ENCODE data around the gene HOXC6. TPM values are rescaled to one million over a fixed set of nuclear protein-coding genes. Genes with fewer than 3 reads are reported as not detected.

Gene HOXC6
- total and polyA plus RNA-seq, 10 of the 15 experiments (the other 5 are each of a cell fraction or from before 2014, with no cell fraction given): 0.02 to 0.55 (median 0.45) TPM; not detected in 4

DNA sequence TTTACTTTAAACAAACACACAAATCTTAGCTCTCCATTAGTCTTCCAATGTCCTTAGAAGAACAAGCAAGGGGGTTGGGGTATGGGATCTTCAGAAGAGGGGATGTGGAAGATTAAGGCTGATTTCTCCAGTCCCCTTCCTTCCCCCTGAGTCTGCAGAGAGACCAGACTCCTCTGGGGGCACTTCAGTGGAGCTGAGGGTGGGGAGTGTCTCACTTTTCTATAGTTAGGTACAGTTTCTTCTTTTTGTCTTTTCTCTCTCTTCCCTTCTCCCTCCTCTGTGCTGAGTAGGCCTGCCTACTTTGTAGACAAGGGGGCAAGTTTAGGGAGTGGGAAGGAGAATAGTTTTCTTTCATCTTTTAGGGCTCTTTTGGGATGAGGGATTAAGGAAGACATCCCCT lies 27.9 kb downstream of the HOXC6 start:
- Histone ChIP-seq H3K9me3 (replicated peaks; ENCODE audit: control insufficient read depth, insufficient read depth, low read length) (no peaks in the 10 kb centered on the region), H3K9ac (ENCODE audit: control insufficient read depth, insufficient read depth, low read length) (no peak overlapping the region), H4K20me1 (ENCODE audit: control insufficient read depth, insufficient read depth) (no peaks in the 10 kb centered on the region), H3K4me2 (ENCODE audit: control insufficient read depth, insufficient read depth) (no peak overlapping the region; the same call in 1 of the 2 replicates), H3K79me2 (ENCODE audit: control insufficient read depth, insufficient read depth, low read length) (peaks cover 14% of the 10 kb centered on the region), H3K4me3 (no peak overlapping the region), H3K4me1 (ENCODE audit: control insufficient read depth, insufficient read depth, low read length) (peaks cover 13% of the 10 kb centered on the region), H3K36me3 (ENCODE audit: control insufficient read depth in 2 of 2, insufficient read depth in 2 of 2, low read length in 1 of 2) (no peaks in the 10 kb centered on the region), H3K27ac (ENCODE audit: control insufficient read depth, insufficient read depth) (no peak overlapping the region), H2AFZ (ENCODE audit: control insufficient read depth, low read depth, low read length) (no peak overlapping the region), H3K27me3 (replicated peaks in 1 of 2; ENCODE audit: control insufficient read depth in 2 of 2, insufficient read depth in 2 of 2, low read length in 1 of 2) (no peaks in the 10 kb centered on the region)
- intact Hi-C loops (cut with micrococcal nuclease; ENCODE audit: unreplicated experiment): no loop called here
- no peak for ATAC-seq
- no TSS peak for BruUV-seq (replicated peaks)
- in situ Hi-C loops (cut with MboI): no loop called here
- CTCF ChIA-PET: interaction anchor here (0.6 to 6.7 kb wide), 5 partner anchors 9 to 159 kb away, joined by 3 to 86 read pairs (median 3); partner anchors contain the start of genes HOXC5 and SMUG1
- POLR2A ChIA-PET: interaction anchor here (0.8 to 1.7 kb wide), 3 partner anchors 8 to 32 kb away, joined by 3 to 4 read pairs (median 4); no protein-coding TSS in a partner anchor
- TF ChIP-seq, protein P1, sequence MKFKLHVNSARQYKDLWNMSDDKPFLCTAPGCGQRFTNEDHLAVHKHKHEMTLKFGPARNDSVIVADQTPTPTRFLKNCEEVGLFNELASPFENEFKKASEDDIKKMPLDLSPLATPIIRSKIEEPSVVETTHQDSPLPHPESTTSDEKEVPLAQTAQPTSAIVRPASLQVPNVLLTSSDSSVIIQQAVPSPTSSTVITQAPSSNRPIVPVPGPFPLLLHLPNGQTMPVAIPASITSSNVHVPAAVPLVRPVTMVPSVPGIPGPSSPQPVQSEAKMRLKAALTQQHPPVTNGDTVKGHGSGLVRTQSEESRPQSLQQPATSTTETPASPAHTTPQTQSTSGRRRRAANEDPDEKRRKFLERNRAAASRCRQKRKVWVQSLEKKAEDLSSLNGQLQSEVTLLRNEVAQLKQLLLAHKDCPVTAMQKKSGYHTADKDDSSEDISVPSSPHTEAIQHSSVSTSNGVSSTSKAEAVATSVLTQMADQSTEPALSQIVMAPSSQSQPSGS (IDR thresholded peaks at IDR 0.05; ENCODE audit: low read length): no peak
- TF ChIP-seq YBX1 (IDR thresholded peaks at IDR 0.05) (no peak), KLF5 (IDR thresholded peaks at IDR 0.05; ENCODE audit: partially characterized antibody) (no peak), RCOR1 (conservative IDR thresholded peaks at IDR 0.05; ENCODE audit: low read depth, low read length) (no peak), NRF1 (conservative IDR thresholded peaks at IDR 0.05; ENCODE audit: low read depth, low read length) (no peak), EZH2 (IDR thresholded peaks at IDR 0.05; ENCODE audit: borderline replicate concordance, control insufficient read depth, low read depth, low read length) (no peak), NR2C2 (IDR thresholded peaks at IDR 0.05; ENCODE audit: borderline replicate concordance, control insufficient read depth, insufficient read length, low read depth) (no peak)
- FAIRE-seq: no peak
- RAD21 ChIA-PET (ENCODE audit: unreplicated experiment): interaction anchor here (0.8 to 1.0 kb wide), 3 partner anchors 11 to 81 kb away, joined by 3 read pairs; no protein-coding TSS in a partner anchor
- SMC1A ChIA-PET (ENCODE audit: uncharacterized antibody, unreplicated experiment): interaction anchor here (1.4 to 4.6 kb wide), 3 partner anchors 9 to 24 kb away, joined by 3 to 35 read pairs (median 9); partner anchors contain the start of gene HOXC5
- no peak for DNase-seq (ENCODE audit: low read depth, low spot score)

Measured in GM12878 (cell line).